Lower leg skin (tissue), 3 donors: ENCODE measurements around the gene CGB7.

Experiments
- POLR2A ChIP-seq, 2 donors: fragments of 450-650 bp; IDR thresholded peaks; one replicate each; pipeline ENCODE4 v1.6.1; 2016 to 2017; ENCODE audit warnings: antibody characterized with exemption in 2 of 2, mild to moderate bottlenecking in 1 of 2, moderate library complexity in 1 of 2
- TF ChIP-seq, protein P1 (sequence below), 3 donors: fragments of 450-650 bp; IDR thresholded peaks; one replicate each; pipeline ENCODE4 v1.5.1; 2016; ENCODE audit warnings: antibody characterized with exemption in 3 of 3, mild to moderate bottlenecking in 3 of 3, moderate library complexity in 2 of 3

DNA sequence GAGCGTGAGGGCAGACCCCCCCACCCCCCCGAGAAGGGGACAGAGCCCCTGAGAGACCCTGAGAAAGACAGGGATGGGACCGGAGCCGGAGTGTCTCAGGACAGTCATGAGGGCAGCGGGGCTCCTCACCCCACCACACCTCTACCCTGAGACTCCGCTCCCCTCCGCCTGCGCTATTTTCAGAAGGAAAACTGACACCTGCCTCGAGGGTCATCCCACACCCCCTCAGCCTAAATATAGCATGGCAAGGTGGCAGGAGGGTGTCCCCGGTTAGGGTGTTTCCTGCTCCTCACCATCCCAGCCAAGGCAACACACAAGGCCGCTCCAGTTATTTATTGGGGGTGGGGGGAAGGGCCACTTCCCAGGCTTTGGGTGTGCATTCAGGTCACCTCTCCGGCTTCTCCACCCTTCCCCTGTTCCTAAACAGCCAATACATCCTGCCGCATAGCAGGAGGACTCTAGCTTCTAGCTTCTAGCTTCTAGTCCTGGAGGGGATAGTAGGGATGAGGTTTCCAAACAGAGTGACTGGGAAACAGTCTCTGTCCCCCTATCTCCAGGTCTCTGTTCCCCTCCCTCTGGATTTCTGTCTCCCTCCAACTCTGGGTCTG is 8.5 kb upstream of the CGB7 start:
- TF ChIP-seq, protein P1, sequence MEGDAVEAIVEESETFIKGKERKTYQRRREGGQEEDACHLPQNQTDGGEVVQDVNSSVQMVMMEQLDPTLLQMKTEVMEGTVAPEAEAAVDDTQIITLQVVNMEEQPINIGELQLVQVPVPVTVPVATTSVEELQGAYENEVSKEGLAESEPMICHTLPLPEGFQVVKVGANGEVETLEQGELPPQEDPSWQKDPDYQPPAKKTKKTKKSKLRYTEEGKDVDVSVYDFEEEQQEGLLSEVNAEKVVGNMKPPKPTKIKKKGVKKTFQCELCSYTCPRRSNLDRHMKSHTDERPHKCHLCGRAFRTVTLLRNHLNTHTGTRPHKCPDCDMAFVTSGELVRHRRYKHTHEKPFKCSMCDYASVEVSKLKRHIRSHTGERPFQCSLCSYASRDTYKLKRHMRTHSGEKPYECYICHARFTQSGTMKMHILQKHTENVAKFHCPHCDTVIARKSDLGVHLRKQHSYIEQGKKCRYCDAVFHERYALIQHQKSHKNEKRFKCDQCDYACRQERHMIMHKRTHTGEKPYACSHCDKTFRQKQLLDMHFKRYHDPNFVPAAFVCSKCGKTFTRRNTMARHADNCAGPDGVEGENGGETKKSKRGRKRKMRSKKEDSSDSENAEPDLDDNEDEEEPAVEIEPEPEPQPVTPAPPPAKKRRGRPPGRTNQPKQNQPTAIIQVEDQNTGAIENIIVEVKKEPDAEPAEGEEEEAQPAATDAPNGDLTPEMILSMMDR (IDR thresholded peaks at IDR 0.05), result no peak
- TF ChIP-seq POLR2A (IDR thresholded peaks at IDR 0.05), result no peak
